Measurements from ENCODE around the gene FOXJ3. TPM values are rescaled to one million over a fixed set of nuclear protein-coding genes. Genes with fewer than 3 reads are reported as not detected.

Gene FOXJ3
- total RNA-seq, 1 experiment from 2014 or later = 42.2 TPM

DNA sequence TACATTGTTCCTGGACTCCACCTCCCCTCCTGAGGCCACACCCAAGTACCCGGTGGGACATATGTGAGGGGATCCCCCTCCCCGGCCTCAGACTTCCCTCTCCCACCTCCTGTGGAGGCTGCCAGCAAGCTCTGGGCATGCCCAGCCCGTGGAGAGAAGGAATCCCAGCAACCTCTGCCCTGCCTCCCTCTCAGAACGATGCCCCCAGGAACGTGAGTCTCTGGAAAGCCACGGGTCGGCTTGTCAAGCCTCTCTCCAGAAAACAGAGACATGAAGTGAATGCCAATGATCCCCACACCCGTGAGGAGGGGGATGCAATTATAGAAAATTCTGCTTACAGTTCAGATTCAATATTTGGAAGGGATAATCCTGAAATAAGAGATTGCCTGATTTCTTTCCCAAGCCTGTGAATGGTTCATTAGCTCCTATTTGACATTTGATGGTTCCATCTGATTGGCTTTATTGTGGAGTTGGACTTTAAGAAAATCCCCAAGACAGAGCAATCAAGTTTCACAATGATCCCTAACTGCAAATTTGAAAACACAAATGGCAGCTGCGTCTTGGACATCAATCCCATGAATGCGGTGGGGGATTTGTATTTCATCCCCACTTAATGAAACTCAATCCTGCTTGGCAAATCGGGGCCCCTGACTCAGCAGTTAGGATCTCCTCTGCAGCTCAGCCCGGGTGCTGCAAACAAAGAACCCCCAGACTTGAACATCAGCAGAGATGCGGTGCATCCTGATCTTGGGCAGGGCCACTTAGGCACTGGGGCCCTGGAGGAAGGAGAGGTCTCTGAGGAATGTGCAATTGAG is 190.9 kb downstream of the FOXJ3 start:
- Mint-ChIP-seq H3K27me3 (ENCODE audit: insufficient read depth, unreplicated experiment) (peaks cover 11% of the 10 kb centered on the region), H3K4me3 (ENCODE audit: unreplicated experiment) (no peak overlapping the region), H3K36me3 (ENCODE audit: insufficient read depth, unreplicated experiment) (no peaks in the 10 kb centered on the region), H3K9me3 (ENCODE audit: unreplicated experiment) (no peaks in the 10 kb centered on the region), H3K27ac (ENCODE audit: low read depth, unreplicated experiment) (no peak overlapping the region), H3K4me1 (ENCODE audit: insufficient read depth, unreplicated experiment) (no peaks in the 10 kb centered on the region)
- ChIA-PET CTCF (interaction anchor here (3.4 kb wide), 1 partner anchor 30 kb away, joined by 16 read pairs; no protein-coding TSS in a partner anchor), POLR2A (interaction anchor here (0.6 kb wide), 1 partner anchor 22 kb away, joined by 4 read pairs; no protein-coding TSS in a partner anchor)
- no peak for DNase-seq (ENCODE audit: unreplicated experiment)
- intact Hi-C loops (cut with micrococcal nuclease) = loop anchor here (10.0 kb wide), 1 partner anchor 591 kb away; no protein-coding TSS in a partner anchor
- TF ChIP-seq, protein P1, sequence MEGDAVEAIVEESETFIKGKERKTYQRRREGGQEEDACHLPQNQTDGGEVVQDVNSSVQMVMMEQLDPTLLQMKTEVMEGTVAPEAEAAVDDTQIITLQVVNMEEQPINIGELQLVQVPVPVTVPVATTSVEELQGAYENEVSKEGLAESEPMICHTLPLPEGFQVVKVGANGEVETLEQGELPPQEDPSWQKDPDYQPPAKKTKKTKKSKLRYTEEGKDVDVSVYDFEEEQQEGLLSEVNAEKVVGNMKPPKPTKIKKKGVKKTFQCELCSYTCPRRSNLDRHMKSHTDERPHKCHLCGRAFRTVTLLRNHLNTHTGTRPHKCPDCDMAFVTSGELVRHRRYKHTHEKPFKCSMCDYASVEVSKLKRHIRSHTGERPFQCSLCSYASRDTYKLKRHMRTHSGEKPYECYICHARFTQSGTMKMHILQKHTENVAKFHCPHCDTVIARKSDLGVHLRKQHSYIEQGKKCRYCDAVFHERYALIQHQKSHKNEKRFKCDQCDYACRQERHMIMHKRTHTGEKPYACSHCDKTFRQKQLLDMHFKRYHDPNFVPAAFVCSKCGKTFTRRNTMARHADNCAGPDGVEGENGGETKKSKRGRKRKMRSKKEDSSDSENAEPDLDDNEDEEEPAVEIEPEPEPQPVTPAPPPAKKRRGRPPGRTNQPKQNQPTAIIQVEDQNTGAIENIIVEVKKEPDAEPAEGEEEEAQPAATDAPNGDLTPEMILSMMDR (IDR thresholded peaks at IDR 0.05; ENCODE audit: unreplicated experiment) = no peak
- BruUV-seq (replicated peaks) = no TSS peak

DNA sequence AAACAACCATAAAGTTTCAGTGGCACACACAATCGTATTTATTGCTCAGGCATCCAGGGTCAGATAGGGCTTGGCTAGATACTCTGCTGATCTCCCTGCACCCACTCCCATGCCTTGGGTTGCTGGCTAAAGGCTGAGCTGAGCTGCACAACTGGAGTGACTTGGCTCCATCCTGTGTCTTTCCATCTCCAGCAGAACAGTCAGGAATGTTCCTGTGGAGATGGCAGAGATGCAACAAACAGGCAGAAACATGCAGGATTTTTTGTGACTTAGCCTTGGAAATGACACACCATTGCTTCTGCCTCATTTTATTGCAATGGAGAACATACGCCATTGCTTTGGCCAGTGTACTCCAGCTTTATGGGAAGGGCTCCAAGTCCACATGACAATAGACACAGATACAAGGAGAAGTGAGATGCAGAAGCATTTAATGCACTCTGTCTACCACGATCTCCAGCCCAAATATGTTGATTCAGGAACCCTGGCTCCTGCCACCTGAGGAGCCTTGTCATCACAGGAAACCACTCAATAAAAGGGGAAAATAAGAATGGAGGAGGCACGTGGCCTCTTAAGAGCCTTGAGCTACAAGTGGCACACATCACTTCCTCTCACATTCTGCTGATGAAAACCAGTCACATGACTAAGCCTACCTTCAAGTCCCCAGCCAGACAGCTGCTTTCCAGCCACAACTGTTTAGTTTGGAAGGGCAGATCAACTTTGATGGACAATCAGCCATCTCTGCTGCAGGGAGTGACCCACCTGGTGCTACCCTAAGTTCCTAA is 191.9 kb downstream of the FOXJ3 start:
- H3K4me3 Mint-ChIP-seq (ENCODE audit: unreplicated experiment) = no peak overlapping the region
- peaks cover 11% of the 10 kb centered on the region for H3K27me3 Mint-ChIP-seq (ENCODE audit: insufficient read depth, unreplicated experiment)
- H3K4me1 Mint-ChIP-seq (ENCODE audit: insufficient read depth, unreplicated experiment) = no peaks in the 10 kb centered on the region
- no peak overlapping the region for H3K27ac Mint-ChIP-seq (ENCODE audit: low read depth, unreplicated experiment)
- no peak for DNase-seq (ENCODE audit: unreplicated experiment)
- CTCF ChIA-PET = interaction anchor here (1.1 to 3.4 kb wide), 2 partner anchors 31 to 567 kb away, joined by 3 to 16 read pairs; no protein-coding TSS in a partner anchor
- POLR2A ChIA-PET = interaction anchor here (1.3 kb wide), 1 partner anchor 31 kb away, joined by 3 read pairs; no protein-coding TSS in a partner anchor
- H3K36me3 Mint-ChIP-seq (ENCODE audit: insufficient read depth, unreplicated experiment) = no peaks in the 10 kb centered on the region
- intact Hi-C loops (cut with micrococcal nuclease) = loop anchor here (10.0 kb wide), 1 partner anchor 592 kb away; no protein-coding TSS in a partner anchor
- TF ChIP-seq, protein P1 (IDR thresholded peaks at IDR 0.05; ENCODE audit: unreplicated experiment) = no peak
- no TSS peak for BruUV-seq (replicated peaks)
- no peaks in the 10 kb centered on the region for H3K9me3 Mint-ChIP-seq (ENCODE audit: unreplicated experiment)

DNA sequence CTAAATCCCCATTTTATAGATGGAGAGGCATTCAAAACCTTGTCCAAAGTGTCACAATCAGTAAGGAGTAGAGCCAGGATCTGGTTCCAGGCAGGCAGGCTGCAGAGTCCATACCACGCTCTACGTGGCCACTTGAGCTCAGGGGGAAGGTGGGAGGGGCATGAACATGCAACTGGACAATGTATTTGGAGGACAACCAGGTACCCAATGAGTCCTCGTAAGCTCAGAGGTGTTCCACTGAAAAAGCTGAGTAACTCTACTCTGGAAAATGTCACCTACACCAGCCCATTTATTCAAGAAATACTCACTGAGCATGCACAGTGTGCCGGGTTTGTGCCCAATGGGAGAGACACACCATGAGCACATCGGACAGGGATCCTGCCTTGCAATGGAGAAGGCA is 193.1 kb downstream of the FOXJ3 start:
- Mint-ChIP-seq H3K4me3 (ENCODE audit: unreplicated experiment) (no peak overlapping the region), H3K27me3 (ENCODE audit: insufficient read depth, unreplicated experiment) (peaks cover 11% of the 10 kb centered on the region), H3K36me3 (ENCODE audit: insufficient read depth, unreplicated experiment) (no peaks in the 10 kb centered on the region), H3K4me1 (ENCODE audit: insufficient read depth, unreplicated experiment) (no peaks in the 10 kb centered on the region), H3K9me3 (ENCODE audit: unreplicated experiment) (no peaks in the 10 kb centered on the region), H3K27ac (ENCODE audit: low read depth, unreplicated experiment) (no peak overlapping the region)
- TF ChIP-seq, protein P1 (IDR thresholded peaks at IDR 0.05; ENCODE audit: unreplicated experiment) = no peak
- ChIA-PET CTCF (interaction anchor here (0.8 to 3.4 kb wide), 2 partner anchors 32 to 488 kb away, joined by 4 to 16 read pairs; no protein-coding TSS in a partner anchor), POLR2A (interaction anchor here (1.3 kb wide), 1 partner anchor 32 kb away, joined by 3 read pairs; no protein-coding TSS in a partner anchor)
- no peak for DNase-seq (ENCODE audit: unreplicated experiment)
- BruUV-seq (replicated peaks) = no TSS peak
- intact Hi-C loops (cut with micrococcal nuclease) = loop anchor here (10.0 kb wide), 1 partner anchor 593 kb away; no protein-coding TSS in a partner anchor

DNA sequence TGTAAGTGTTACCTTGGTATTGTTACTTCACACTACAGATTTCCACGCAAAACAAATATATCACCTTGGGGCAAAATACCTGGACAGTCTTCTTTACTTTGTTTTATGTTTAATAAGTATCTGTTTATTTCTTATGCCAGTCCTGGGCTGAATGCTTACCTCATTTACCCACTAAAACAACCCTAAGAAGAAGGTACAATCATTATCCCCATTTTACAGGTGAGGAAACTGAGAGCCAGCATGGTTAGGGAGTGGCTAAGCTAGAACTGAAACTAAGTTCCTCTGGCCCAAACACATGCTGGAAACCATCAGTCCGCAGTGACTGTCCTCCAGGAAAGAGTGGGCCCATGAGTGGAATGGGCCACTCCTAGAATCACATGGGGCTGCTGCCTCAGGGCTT is 194.8 kb downstream of the FOXJ3 start:
- CTCF ChIA-PET = no interaction called here
- Mint-ChIP-seq H3K4me1 (ENCODE audit: insufficient read depth, unreplicated experiment) (no peaks in the 10 kb centered on the region), H3K27me3 (ENCODE audit: insufficient read depth, unreplicated experiment) (peaks cover 11% of the 10 kb centered on the region), H3K36me3 (ENCODE audit: insufficient read depth, unreplicated experiment) (no peaks in the 10 kb centered on the region), H3K9me3 (ENCODE audit: unreplicated experiment) (no peaks in the 10 kb centered on the region), H3K27ac (ENCODE audit: low read depth, unreplicated experiment) (no peak overlapping the region), H3K4me3 (ENCODE audit: unreplicated experiment) (no peak overlapping the region)
- TF ChIP-seq, protein P1 (IDR thresholded peaks at IDR 0.05; ENCODE audit: unreplicated experiment) = no peak
- POLR2A ChIA-PET = interaction anchor here (0.7 kb wide), 1 partner anchor 90 kb away, joined by 3 read pairs; no protein-coding TSS in a partner anchor
- BruUV-seq (replicated peaks) = no TSS peak
- intact Hi-C loops (cut with micrococcal nuclease) = loop anchor here (10.0 kb wide), 1 partner anchor 595 kb away; no protein-coding TSS in a partner anchor
- DNase-seq (ENCODE audit: unreplicated experiment) = no peak
